NCI-H524 treated with DMSO at 0.1 percent for 48 hours (cell line): ENCODE results near the gene KRTAP4-6.
"Not testable (repeated sequence)": the region's sequence is repeated elsewhere in the genome, so short reads cannot be mapped to it uniquely, and the experiment has no call there.

ENCODE experiments used
- DNase-seq: peaks from one replicate; lab custom pipeline; 2025; lab: John Stamatoyannopoulos, UW

Gene KRTAP4-6

DNA sequence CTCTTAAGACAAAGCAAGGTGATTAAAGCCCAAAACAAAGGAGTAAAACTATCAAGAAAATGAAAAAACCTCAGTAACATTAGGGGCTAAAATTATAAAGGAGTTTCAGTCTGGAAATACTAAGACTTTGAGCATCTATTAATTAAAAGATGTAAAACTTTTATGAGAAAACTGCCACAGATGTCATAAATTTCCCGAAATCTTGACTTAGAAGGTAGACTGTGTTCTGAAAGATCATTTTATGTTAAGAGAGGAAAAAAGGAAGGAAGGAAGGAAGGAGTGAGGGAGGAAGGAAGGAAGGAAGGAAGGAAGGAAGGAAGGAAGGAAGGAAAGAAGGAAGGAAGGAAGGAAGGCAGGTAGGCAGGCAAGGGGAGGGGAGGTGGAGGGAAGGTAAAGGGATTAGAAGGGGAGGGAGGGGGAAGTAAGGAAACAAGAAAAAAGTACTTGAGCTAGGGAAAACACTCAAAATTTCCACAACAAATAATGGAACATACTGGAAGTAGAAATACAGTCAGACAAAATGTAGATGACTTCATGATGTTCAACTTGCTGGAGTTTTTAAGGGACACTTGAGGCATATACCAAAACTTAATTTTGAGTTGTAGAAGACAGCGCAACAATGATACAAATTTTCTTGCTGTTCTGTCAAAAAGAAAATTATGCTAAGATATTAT, 7.3 kb upstream of the KRTAP4-6 start:
- DNase-seq, result no peak

DNA sequence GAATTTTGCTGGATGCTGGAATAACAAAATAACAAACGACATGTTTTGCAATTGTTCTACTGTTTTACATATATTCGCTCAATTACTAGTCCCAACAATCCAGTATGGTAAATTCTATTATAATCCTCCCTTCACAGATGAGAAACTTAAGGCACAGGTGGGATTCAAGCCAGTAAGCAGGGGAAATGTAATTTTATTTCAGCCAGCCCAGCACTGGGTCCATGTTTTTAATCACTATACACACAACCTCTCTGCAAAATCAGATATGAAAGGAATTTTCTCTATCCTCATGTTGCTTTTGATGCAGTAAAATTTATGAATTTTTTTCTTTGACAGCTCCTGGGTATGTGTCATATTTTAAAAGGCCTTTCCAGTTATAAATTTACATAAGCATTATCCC, 4.9 kb upstream of the KRTAP4-6 start:
- no peak for DNase-seq

DNA sequence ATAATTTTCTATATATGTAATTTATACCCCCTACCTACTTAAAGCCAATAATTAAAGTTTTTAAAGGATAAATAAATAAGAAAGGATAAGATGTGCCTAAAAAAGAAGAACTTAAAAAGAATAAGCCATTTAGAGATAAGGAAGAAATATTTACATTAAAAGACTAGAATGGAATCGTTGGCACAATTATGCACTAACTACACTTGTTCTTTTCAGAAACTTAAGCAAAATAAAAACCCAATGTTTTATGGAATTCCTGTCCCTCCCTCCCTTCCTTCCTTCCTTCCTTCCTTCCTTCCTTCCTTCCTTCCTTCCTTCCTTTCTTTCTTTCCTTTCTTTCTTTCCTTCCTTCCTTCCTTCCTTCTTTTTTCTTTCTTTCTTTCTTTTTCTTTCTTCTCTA, 4.5 kb upstream of the KRTAP4-6 start:
- no peak for DNase-seq

DNA sequence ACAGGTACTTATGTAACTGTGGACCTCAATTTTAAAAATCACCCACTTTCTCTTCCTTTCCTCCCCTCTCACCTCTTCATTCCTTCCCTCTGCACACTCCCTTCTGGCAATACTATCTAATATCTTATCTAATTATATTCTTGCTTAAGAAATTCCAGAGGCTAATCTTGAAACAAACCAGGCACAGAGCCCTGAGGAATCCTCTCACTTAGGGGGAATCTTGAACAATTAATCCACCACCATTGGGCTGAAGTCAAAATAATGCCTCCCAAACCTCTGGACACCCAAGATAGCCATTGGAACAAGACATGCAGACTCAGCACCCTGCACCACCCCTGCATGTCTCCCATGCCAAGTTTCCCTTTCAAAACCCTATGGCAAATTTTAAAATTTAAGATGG, 1.0 kb upstream of the KRTAP4-6 start:
- no peak for DNase-seq

DNA sequence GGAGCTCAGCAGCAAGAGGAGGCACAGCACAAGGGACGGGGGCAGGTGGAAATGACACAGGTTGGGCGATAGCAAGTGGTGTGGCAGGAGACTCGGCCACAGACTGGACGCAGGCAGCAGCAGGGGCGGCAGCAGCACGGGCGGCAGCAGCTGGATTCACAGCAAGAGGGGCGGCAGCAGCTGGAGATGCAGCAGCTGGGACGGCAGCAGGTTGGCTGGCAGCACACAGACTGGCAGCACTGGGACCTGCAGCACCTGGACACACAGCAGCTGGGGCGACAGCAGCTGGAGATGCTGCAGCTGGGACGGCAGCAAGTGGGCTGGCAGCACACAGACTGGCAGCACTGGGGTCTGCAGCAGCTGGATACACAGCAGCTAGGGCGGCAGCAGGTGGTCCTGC, 479 bp downstream of the KRTAP4-6 start:
- not testable (repeated sequence) for DNase-seq

DNA sequence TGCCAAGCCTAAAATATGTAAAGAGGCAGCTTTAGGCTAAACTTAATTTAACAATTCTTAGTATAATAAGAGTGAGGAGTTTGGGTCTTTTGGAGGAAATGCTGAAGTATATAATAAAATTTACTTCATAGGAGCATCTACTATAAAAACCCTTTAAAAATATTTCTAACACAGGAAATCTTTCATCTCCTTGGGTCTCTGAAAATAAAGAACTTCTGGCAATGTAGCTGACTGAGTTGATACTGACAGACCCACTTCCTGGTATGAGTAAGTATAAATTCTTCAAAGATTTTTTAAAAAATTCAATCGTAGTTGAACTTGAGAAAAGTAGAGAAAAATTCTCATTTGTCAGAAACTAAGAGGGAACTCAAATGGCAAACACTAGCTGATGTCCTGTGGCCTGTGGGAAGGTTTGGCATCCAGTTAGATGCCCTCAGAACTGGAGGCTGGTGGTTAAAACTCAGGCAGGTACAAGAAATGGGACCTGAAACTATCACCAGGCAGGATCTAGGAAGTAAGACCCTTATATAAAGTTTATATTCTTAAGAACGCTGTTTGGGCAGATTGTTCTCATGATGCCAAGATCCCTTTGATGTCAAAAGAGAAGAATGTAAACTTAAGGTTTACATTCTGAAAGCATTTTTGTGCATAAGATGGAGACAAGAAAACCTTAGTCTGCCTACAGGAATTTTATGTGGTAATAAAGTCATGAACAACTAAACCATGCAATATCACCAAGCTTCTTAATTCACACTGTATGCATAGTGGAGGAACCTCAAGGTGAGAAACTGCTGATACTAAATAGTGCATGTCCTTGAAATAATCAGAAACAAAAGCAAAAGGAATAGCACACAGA, 6.2 kb downstream of the KRTAP4-6 start:
- DNase-seq, result no peak

DNA sequence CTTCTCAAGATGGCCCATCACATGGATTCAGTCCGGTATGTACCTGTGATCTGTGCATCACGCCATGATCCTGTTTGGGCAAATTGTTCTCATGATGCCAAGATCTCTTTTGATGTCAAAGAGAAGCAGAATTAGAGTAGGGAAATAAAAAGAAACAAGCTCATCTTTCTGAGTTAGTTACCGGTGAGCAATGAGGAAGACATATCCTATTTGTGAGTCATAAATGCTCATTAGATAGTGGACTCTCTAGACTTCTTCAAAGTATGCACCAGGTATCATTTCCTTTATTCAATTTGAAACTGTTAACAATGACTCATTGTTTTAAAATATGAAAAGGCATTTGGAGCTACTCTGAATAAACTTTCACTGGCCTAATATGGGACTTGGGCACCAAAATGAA, 8.4 kb downstream of the KRTAP4-6 start:
- no peak for DNase-seq

DNA sequence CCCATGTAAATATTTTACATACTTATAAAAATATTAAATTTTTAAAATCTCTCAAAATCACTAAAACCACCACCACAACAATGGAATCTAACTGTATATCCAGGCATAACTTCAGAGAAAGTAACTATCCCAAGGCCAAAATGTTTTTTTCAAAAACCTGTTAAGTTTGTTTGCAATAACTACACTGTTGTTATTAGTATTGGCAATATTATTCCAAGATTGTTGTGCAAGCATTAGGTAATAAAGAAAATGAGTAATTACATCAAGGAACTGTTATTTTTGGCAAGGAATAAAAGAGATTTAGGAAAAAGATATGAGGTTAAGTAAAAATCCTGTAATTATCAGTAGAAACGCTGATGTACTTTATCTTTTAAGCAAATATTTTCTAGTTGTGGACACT, 13.0 kb downstream of the KRTAP4-6 start:
- no peak for DNase-seq

DNA sequence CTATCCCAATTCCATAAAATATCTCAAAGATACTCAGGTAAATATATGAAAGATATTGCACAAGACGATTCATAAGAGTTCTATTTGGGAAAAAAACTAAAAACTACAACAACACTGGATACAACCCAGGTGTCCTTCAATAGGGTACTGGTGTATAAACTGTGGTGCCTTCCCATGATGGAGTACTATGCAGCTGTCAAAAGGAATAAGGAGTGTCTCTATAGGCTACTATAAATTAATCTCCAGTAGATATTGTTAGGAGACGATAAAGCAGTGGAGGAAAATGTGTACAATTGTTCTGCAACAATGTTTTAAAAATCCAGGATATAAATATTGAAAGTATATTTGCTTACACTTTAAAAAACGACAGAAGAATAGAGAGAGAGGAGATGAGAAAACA, 13.9 kb downstream of the KRTAP4-6 start:
- no peak for DNase-seq

DNA sequence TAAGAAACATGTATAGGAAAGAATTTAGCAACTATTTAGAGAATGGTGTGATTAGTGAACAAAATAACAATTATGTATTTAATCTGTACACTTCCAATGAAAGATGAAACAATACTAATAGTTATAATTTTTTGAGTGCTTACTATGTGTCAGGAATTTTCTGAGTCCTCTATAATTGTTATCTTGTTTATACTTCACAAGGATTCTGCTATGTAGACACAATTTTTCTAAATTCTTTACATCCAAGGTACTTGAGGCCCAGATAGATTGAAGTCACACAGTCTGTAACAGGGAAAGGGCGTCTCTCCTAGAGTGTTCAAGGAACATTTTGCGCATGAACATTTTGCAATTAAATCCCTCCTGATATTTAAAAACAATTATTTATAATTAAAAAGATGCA, 15.3 kb downstream of the KRTAP4-6 start:
- no peak for DNase-seq

DNA sequence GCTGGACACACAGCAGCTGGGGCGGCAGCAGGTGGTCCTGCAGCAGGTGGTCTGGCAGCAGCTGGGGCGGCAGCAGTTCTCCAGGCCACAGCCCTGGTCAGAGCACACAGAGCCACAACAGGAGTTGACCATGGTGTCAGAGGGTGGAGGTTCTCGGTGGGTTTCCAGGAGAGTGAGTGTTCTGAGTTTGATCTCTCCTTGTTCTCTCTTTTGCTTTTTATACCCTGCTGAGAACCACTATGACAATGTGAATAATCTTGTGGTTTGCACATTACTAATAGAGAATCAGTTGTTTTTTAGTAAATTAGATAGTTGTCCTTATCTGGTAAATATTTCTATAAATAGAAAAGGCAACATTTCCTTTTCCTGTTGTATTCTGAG, 16.4 kb downstream of the KRTAP4-6 start, which contains the start of gene KRTAP4-12:
KRTAP4-12 (minus strand) TSS at position 192 of the 381 bp plus-strand sequence; CDS start at position 132, 60 bp downstream.
- not testable (repeated sequence) for DNase-seq

DNA sequence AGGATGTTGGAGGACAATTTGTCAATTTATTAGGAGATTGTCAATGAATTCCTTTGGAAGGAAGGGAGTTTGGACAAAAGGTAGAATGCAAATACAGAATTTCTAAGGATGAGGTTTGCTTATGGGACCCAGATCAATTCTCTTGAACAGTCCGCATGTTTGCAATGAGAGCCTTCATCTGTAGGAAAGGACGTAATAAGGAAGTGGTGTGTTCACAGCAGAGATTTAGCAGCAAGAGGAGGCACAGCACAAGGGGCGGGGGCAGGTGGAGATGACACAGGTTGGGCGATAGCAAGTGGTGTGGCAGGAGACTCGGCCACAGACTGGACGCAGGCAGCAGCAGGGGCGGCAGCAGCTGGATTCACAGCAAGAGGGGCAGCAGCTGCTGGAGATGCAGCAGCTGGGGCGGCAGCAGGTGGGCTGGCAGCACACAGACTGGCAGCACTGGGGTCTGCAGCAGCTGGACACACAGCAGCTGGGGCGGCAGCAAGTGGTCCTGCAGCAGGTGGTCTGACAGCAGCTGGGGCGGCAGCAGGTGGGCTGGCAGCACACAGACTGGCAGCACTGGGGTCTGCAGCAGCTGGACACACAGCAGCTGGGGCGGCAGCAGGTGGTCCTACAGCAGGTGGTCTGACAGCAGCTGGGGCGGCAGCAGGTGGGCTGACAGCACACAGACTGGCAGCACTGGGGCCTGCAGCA, 16.9 kb downstream of the KRTAP4-6 start:
- DNase-seq, result not testable (repeated sequence)

DNA sequence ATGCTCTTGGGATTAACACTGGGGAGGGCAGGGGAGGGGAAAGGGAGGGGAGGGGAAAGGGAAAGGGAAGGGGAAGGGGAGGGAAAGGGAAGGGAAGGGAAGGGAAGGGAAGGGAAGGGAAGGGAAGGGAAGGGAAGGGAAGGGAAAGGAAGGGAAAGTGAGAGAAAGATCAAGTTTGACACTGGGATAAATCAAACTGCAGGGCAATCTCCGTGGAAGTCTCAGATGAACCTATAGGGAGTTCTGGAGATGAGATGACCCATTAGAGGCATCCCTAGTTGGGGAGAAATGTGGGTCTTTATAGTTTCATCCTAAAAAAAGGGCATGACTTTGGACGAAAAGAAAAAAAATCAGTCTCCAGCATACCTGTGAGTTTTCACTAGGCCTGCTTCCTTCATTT, 18.6 kb downstream of the KRTAP4-6 start:
- no peak for DNase-seq

DNA sequence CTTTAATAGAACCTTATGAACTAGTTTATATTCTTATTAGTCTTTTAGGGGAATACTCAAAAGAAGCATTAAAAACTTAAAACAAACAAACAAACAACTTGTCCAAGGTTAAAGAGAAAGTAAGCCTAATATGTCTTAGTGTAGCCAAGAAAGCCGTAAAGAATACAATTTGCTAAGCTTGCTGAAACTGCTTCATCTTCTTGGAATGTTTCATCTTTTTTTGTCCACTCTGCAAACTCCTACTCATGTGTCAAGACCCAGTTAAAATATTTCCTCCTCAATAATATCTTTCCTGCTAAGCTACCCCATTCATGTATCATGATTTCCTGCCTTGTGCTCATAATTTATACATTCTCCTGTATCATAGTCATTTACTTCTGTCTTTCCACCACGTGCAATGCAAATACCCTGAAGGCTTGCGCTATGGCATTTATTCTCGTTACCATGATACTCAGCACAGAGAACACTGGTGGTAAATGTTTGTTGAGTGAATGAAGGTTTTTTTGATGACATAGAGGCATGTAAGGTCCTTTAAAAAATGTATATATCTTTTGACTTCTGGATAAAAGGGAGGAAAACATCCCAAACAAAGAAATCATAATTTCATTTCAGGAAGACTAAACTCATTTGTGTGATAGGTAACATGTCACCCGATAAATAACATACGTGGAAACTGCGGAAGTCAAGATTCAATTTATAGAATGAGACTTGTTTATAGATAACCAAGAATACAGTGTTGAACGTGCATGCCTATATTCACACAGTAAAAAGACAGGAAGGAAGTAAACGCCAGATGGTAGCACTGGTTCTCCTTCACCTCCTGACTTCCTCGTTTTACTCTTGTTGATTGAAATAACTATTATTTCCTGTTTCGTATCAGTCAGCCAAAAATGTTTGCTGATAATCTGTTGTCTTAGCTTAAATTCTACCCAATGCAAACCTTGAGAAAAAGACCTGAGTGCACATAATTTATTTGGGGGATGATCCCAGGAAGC, 20.4 kb downstream of the KRTAP4-6 start:
- DNase-seq, result not testable (repeated sequence)

DNA sequence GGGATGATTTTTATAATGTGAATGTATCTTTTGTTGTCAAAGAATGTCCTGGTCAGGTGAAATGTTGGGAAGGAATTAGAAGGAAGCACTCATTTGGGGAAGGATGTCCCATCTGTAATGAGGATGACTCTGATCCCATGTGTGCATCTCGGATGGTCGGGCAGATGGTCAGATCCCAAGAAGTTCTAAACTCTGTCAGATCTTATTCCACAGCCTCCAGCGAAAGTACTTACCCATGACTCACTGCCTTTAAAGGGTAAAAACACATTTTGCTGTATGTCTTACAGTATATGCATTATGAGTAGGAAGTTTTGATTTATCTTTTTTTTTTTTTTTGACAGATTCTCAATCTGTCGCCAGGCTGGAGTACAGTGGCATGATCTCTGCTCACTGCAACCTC, 21.6 kb downstream of the KRTAP4-6 start:
- no peak for DNase-seq

DNA sequence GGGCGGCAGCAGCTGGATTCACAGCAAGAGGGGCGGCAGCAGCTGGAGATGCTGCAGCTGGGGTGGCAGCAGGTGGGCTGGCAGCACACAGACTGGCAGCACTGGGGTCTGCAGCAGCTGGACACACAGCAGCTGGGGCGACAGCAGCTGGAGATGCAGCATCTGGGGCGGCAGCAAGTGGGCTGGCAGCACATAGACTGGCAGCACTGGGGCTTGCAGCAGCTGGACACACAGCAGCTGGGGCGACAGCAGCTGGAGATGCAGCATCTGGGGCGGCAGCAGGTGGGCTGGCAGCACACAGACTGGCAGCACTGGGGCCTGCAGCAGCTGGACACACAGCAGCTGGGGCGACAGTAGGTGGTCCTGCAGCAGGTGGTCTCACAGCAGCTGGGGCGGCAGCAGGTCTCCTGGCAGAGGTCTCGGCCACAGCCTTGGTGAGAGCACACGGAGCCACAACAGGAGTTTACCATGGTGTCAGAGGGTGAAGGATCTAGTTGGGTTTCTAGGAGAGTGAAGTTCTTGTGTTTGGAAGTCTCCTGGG, 22.4 kb downstream of the KRTAP4-6 start, which contains the start of gene KRTAP4-11:
KRTAP4-11 (minus strand) TSS at position 528 of the 541 bp plus-strand sequence; CDS start at position 470, 58 bp downstream.
- not testable (repeated sequence) for DNase-seq

DNA sequence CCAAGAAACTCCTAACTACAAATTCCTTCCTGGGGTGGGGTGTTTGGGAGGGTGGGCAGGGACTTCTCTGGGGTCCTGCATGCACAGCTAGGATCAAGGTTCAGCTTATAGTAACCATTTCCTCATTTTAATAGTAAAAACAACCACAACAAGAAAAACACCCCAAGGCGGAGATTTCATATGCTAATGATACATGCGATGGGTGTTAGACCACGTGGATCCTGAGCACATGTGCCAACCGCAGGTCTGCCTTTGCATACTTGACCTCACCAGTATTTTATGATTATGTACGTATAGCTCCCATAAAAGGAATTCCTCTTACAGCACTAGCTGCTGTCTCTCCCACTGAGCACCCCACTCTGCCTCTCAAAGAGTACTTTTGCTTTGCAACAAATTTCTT, 24.0 kb downstream of the KRTAP4-6 start:
- no peak for DNase-seq

DNA sequence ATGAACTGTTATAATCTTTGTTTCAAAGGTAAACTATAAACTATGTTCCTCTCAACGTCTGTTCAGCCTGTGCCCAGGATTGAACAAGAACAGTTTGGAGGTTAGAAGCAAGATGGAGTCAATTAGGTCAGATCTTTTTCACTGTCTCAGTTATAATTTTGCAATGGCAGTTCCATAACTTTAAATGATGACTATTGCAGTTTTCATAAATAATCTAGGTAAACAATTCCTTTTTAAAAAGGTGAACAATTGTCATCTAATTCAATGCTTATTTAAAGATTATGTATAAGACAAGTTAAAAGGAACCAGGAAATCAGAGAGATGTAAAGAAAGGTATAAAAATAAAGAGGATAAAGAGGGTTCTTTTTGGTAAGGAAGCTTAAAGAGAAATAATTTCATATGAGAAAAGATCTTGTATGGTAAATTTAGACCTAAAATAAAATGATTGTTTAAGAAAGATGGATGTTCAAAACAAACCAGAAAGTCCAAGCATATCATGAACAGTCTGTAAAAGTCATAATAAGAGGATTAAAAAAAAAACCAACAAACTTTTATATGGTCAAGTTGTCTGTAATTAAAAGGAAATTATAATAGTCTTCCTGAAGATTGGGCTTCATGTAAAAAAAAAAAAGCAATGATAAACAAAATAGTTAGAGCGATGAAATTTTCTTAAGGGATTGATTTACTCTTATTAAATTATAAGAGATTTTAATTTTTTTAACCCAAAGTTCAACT, 29.0 kb downstream of the KRTAP4-6 start:
- no peak for DNase-seq

DNA sequence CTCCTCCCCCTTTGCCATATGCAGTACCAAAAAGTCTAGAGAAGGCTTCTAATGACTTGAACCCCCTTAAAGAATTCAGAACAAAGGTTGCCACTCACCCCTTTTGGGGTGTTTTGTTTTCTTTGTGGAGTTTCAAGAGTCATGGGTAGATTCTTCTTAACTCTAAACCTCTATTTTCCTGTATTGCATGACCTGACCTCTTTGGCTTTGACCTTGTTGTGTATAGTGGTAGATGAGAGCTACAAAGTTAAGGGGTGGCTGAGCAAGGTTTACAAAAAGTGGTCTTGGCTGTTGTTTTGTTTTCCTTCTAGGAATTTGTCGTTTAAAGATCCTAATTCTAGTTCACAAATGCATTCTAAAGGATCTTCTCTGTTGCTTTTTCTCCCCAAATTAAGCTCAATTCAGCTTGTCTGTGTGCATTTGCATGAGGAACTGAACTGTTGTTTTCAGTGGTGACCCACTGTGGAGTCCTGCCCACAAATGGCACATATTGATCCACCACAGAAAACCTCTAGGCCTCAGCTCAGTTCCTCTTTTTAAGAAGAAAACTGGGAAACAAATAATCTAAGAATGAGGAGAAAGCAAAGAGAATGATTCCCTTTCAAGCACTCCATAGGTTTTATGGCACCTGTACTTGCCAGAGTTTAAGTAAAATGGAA, 31.5 kb downstream of the KRTAP4-6 start:
- DNase-seq, result not testable (repeated sequence)

DNA sequence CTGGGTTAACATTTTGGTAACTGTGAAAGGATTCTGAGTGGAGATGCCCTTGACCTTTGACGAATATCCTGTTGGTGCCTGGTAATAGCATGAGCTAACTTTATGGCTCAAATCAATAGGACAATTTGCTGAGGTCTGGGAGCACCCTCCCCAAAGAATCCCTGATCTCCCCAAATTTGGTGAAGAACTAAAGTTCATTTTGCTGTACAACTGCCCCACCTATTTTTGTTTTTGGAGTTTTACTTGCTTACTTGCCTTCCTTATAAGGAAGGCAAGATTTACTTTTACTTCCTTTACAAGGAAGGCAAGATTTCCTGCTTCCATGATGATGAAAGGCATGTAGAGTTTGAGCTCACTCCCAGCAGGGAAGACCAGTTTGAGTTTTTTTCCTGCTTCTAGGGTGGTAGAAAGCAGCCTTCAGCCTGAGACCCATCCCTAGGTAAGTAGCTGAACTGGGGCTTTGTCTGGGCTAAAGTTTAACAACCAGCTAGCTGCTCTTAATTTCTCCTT, 32.3 kb downstream of the KRTAP4-6 start:
- no peak for DNase-seq
